OCI-LY7 (cell line): ENCODE measurements around the gene CGB7.

Experiments
- CTCF ChIP-seq: fragments of 200-600 bp; sonication (generic); conservative IDR thresholded peaks from 2 replicates; pipeline ENCODE4 v1.5.1; 2014; ENCODE audit warnings: mild to moderate bottlenecking, antibody characterized with exemption, low read length, moderate library complexity, mixed read lengths
- EZH2phosphoT487 ChIP-seq: fragments of 200-600 bp; sonication (generic); IDR thresholded peaks from 2 replicates; pipeline ENCODE4 v1.6.1; 2018; ENCODE audit warnings: low read depth, borderline replicate concordance, mild to moderate bottlenecking, mixed run types, antibody characterized with exemption, low read length, moderate library complexity, mixed read lengths

GRCh38 chr19:49094505-49095482 is 37.2 kb upstream of the CGB7 start:
- TF ChIP-seq CTCF (no peak), EZH2phosphoT487 (no peak)
